HCEC 1CT (cell line): ENCODE data around the gene CARMIL3.

Experiments used
- DNase-seq: peaks from one replicate; pipeline ENCODE4 v3.0.0-alpha.2; 2017

The CARMIL3 gene

DNA sequence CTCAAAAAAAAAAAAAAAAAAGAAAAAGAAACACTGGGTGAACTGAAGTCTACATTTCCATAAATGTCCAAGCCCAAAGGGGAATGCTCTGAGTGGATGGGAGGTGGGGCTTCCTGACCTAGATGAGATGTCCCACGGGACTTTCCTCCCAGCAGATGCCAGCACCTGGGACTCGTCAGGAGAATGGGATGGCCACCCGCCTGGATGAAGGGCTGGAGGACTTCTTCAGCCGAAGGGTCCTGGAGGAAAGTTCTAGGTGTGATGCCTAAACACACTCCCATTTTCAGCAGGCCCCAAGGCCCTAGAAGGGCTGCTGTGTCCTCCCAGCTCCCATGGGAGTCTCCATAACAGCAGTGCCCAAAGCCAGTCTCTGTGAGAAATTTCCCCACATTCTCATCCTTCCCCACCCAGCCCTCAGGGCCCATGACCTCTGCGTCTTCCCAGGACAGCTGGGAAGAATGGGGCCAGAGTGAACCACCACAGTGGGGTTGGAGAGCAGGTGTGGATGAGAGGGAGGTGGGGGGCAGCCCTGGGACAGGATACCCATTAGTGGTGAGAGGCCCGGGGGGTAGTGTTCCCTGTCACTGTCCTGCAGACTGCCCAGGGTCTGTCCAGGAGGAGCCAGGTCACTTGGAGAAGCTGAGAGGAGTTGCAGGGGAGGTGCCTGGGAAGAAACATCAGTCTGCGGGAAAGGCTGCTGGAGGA is 12.4 kb downstream of the CARMIL3 start:
- no peak for DNase-seq

DNA sequence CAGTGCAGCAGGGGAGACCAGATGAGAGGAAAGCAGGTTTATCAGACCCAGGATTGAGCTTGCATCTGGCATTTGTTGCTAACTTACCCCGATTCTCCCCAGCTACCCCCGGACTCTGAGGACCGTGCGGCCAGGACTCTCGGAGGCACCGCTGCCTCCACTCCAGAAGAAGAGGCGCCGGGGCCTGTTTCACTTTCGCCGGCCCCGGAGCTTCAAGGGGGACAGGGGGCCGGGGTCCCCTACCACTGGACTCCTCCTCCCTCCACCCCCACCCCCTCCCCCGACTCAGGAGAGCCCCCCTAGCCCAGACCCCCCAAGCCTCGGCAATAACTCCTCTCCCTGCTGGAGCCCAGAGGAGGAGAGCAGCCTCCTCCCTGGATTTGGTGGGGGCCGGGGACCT is 13.0 kb downstream of the CARMIL3 start:
- DNase-seq = no peak

DNA sequence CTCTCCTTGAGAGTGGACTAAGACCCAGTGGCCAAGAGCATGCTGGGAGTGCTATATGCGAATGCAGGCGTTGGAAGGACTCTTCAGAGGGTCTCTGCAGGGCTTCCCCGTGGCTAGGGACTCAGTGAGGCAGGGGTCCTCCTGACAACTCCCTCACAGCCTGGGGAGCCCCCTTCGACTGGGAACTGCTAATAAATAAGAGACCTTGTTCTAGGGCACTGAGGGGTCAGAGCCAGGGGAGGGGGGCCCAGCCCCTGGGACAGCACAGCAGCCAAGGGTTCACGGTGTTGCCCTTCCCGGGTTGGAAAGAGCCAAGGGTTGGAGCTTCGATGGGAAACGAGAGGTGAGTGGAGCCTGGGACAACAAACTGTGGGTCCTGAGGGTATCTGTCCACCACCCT is 13.6 kb downstream of the CARMIL3 start:
- DNase-seq = no peak

DNA sequence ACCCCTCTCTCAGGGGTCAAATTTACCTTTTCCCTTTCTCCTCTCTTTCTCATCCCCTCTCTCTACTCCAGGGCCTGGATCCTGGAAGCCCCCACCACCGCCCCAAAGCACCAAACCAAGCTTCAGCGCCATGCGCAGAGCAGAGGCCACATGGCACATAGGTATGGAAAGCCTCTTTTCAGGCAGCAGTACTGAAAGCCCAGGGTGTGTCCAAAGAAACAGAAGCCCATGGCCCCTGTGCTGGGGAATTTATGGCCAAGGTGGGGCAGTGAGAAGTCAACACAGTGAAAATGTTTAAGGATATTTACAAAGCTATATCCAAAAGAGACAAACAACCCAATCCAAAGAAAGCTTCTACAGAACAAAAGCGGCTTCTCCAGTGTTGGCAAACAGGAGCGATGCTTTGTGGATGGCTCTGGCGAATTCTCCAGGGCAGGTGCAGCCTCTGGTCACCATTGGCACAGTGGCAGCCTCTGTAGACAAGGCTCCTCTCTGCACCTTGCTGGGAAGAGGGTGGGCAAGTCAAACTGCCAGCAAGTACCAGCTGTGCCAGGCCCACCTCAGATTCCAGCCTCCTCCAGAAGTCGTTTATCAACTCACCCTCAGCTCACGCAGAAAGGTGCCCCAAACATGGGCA is 14.8 kb downstream of the CARMIL3 start:
- no peak for DNase-seq

DNA sequence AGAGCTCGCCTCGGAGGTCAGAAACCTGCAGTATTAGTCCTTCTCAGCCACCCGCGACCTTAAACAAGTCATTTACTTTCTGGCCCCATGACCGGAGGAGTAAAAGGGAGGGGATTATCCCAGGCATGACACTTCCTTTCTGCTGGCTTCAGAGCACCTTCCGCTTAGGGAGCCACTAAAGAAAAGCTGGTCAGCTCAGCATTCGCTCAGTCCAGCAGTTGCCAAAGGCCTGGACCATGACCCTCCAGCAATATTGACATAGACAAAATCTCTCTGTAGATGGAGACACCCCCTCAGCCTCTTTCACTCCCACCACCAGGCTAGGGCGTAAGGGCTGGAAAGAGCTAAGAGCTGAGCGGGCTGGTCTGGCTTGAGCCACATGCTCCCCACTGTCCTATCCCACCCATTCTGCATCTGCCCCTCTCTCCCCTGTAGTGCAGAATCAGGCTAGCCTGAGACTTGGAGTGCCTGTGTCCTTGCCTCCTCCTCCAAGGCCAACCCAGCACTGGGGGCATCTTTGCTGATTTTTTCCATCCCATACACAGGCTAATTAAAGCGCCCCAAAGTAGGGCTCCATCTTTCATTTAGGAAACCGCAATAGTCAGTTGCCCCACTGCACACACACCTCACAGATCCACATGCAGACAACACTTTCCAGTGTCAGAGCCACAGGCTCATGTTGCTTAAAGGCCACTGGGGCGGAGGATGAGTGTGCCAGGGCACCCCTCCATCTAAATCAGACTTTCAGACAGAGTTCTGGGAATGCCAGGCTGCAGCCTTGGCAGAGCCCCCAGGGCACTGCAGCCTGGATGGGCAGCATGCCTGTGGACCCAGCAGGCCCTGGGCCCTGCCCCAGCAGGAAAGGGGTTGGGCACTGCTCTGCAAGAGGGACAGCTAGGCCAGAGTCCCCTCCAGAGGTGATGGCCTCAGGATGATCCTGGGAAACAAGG is 15.6 kb downstream of the CARMIL3 start:
- DNase-seq = no peak

DNA sequence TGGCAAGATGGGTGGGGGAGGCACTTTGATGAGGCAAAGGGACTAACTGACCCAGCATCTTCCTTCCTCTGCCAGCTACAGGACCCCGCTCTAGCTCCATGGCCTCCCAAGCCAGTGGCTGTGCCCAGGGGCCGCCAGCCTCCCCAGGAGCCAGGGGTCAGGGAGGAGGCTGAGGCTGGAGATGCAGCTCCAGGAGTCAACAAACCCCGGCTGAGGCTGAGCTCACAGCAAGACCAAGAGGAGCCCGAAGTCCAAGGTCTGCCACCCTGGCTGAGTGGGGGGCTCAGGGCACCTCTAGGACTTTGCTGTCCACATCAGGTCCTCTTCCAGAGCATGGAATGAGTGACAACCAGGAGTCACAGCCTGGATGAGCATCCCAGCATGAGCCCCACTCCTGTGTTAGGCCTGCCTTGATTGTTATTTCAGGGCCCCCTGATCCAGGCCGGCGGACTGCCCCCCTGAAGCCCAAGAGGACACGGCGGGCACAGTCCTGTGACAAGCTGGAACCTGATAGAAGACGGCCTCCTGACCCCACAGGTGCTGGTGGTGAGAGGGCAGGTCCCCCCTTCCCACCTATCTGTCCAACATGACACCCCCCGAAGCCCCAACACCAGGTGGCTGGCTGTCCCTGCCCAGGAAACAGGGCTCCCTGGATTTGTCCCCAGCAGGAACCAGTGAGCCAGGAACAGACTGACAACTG is 17.1 kb downstream of the CARMIL3 start:
- DNase-seq = no peak

DNA sequence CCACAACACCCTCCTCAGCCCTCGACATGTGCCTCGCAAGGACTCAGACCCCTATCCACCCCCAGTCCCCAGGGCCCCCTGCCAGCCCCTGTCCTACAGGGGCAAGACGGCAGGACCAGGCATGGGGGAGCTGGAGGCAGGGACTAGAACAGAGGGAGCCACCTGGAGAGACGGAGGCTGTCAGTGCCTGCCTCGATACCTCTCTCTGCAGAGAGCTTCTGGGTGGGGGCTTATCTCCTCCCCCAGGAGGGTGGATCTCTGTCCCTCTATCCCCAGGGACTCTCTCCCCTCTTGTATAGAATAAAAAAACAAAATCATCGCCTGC is 17.6 kb downstream of the CARMIL3 start:
- no peak for DNase-seq

DNA sequence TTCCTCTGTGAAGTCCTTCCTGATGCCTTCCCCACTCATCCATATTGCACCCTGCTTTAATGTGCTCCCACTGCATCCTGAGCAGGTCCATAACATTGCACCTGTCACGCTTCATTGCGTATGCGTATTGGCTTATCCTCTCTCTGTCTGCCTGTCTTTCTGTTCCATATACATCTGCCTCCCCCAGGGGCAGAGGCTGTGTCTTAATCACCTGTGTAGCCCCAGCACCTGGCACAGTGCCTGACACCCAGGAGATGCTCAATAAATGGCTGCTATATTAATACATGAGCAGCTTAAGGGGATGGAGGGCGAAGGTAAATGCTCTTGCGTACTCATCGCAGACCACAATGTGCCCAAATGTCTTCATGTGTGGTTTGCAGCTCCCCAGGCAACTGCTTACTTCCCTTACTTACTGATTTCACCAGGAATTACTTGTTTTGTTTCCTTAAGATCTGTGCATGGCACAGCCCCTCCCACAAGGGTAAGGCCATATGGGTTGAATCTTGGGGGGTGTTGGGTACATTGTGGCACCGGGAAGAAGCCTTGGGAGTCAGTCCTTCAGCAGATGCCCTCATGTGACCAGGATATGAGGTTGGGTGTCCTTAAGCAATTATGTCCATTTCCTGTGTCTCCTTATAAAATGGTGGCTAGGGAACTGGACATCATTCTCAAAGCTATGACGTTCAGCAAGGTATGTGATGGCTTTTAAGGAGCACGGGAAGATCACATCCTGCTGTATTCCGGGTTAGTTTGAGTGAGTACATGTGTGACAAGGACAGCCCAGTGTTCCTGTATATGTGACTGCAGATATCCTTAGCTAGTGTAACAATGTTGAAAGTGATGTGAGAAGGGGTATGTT is 18.7 kb downstream of the CARMIL3 start:
- no peak for DNase-seq

DNA sequence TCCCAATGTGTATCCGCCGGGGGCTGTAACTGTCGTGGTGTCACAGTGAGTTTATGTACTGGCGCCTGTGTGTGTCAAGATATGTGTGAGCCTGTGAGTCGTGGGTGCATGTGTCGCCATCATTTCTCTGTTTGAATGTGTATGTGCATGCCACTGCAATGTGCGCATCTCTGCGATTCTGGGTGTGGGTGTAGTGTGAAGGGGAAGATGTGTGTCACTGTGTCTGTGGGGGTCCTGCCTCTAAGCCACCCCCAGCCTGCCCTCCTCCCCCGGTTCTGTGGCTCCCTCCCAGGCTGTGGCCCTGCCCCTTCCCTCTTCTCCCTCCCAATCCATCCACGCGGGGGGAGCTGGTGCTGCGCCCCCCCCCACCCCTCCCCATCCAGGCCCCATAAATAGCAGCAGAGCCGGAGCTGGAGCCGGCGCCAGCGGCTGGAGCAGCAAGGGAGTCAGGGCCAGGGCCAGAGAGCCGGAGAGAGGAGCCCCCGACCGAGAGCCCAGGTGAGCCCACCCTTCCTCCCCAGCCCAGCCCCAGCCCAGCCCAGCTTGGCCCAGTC is 19.4 kb downstream of the CARMIL3 start, which contains the start of gene CPNE6:
Gene CPNE6, plus strand, starts transcription at position 419 of the 554 bp plus-strand sequence. CDS start 1,375 bp downstream, outside the sequence.
- DNase-seq = no peak

DNA sequence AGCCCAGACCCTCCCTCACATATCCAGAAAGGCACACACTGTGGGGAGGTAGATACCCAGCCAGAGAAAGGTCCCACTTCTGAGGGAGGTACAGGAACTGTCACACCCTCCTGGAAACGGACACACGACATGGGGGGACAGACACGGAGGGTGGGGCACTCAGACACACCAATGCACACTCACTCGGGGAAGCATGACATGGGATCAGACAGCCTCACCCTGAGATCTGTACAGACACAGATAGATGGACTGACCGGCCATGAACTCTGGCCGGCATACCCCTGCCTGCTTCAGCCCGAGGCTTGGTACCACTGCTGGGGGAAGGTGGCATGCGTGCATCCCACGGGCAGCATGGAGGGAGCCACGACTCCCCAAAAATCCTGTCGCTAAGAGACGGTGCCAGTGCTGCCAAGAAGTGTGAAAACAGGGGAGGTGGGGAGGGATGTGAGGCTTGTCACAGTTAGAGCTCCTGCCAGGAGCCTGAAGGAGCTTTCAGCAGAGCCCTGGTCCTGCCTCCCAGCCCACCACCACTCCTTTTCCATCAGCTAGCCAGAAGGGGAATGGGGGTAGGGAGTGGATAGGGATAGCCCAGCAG is 20.1 kb downstream of the CARMIL3 start:
- no peak for DNase-seq

DNA sequence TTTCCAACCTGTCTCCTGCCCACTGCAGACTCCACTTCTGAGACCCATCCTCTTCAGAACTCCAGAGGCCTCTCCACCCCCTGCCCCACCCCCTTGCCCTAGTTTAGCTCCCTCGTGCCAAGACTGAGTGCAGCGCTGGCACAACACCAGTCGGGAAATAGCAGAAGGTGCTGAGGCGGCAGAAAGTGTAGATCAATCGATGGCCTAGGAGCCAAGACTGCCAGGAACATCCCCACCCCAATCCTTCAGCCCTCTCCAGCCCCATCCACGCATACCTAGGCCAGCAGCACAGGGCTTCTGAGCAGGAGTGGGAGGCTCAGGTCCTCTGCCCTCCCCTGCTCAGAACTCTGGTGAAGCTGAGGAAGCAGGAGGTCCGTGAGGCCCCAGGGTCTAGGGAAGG is 20.6 kb downstream of the CARMIL3 start:
- no peak for DNase-seq

DNA sequence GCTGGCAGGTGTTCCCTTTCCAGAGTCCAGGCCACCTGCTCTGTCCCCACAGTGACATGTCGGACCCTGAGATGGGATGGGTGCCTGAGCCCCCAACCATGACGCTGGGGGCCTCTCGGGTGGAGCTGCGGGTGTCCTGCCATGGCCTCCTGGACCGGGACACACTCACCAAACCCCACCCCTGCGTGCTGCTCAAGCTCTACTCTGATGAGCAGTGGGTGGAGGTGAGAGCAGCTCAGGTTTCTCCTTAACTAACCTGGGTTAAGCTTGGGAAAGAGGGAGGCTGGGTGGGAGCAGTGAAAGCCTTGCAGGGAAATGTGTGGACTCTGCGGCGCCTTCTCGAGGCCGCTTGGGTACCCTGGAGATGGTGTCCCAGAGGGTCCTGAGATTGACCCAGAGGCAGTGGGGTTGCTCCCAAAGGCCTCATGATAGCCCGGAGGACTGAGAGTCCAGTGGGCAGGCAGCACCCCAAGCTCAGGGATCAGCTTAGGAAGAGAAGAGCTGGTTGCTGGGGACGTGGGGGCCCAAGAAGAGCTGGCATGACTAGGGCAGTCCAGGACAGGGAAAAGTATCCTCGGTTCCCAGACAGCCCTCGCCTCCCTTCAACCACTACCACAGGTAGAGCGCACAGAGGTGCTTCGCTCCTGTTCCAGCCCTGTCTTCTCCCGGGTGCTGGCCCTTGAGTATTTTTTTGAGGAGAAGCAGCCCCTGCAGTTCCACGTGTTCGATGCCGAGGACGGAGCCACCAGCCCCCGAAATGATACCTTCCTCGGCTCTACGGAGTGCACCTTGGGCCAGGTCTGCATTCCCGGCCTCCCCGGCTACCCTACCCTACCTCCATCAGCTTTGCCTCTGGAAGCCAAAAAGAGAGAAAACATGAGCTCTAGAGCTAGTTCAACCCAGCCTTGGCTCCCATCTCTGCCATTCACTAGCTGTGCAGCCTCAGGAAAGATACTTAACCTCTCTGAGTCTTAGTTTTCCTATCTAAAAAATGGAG is 21.4 kb downstream of the CARMIL3 start:
- DNase-seq = no peak

DNA sequence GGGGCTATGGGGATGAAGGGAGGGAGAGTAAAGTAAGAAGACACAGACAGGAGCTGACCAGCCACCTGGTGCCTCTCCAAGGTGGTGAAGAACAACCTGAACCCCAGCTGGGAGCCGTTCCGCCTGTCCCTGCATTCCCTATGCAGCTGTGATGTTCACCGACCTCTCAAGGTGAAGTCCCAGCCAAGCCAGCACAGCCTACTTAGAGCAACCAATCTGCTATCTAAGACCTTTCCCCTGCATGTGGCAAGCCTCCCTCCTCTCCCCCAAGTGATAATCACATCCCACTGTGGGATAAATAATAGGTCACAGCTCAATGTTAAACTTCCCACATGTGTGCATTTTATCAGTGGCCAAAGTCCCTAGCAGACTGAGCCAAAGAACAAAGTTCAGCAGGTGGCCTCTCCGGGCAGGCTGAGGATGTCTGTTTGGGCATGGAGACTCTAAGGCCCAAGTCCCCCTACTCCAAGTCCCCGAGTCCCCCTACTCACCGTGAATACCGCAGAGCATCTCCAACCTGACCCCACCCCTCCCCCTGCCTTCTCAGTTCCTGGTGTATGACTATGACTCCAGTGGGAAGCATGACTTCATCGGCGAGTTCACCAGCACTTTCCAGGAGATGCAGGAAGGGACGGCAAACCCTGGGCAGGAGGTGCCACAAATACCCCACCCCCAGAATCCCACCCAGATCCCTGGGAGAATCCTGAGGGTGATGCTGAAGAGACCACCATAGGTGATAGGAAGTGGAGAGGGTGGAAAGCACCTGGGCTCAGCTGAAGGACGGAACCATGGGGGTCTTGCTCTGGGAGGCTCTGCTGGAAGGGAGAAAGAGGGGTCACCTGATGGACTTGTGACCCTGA is 23.0 kb downstream of the CARMIL3 start:
- DNase-seq = no peak

DNA sequence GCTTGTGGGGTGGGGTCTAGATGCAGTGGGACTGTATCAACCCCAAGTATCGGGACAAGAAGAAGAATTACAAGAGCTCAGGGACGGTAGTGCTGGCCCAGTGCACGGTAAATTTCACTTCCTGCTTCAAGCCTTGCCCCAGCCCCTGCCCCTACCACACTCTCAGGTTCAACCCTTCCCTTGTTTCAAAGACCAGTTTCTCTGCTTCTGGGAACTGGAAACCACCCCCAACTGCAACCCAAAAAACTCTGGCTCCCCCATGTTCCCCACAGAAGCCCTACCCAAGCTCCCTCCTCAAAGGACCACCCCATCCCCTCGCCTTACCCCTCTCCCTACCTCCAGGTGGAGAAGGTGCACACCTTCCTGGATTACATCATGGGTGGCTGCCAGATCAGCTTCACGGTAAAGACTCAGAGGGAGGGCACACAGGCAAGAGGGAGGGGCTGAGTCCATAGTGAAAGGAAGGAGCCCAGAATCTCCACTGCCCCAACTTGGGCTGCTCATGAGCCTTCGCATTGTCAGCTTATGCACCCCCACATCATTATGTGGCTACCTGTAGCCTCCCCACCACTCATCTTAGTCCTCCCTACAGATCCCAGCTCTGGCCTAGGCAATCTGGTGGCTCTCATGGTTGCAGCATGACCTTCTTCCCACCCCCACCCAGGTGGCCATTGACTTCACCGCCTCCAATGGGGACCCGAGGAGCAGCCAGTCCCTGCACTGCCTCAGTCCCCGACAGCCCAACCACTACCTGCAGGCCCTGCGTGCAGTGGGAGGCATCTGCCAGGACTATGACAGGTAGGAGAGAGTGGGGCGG is 23.9 kb downstream of the CARMIL3 start:
- no peak for DNase-seq

DNA sequence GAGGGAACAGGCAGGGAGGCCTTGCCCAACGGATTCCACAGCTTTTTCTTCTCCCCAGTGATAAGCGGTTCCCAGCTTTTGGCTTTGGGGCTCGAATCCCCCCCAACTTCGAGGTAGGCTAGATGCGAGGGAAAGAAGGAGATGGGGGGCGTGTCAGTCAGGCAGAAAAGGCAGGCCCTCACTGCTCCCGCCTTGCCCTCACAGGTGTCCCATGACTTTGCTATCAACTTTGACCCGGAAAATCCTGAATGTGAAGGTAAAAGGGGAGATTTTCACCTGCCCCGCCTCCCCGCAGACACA is 24.4 kb downstream of the CARMIL3 start:
- DNase-seq = no peak

DNA sequence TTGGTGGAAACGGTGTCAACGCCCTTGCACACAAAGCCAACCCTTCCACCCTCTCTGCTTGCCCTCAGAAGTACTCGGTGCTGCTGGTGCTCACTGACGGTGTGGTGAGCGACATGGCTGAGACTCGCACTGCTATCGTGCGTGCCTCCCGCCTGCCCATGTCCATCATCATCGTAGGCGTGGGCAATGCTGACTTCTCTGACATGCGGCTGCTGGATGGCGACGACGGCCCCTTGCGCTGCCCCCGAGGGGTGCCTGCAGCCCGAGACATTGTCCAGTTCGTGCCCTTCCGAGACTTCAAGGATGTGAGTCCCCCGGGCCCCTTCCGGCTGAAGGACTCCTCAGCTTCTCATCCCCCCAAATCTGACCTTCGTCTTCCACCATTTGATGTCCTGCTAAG is 25.3 kb downstream of the CARMIL3 start:
- no peak for DNase-seq

DNA sequence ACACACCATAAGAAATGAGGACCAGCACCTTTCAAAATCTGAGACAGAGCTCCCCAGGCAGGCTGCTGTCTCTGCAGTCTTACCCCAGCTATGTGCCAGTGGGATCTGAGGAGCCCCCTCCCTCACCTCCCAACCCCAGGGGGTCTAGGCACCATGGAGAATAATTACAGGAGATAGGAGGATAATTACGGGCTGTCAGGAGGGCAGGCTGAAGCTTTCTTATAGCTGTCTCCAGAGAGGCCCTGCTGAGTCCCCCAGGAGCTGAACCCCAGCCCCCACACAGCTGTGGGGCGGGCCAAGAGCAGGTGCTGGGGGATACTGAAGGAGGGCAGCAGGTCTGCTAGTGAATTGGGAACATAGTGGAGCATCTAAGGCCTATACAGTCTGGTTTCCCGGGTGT is 26.3 kb downstream of the CARMIL3 start:
- no peak for DNase-seq

DNA sequence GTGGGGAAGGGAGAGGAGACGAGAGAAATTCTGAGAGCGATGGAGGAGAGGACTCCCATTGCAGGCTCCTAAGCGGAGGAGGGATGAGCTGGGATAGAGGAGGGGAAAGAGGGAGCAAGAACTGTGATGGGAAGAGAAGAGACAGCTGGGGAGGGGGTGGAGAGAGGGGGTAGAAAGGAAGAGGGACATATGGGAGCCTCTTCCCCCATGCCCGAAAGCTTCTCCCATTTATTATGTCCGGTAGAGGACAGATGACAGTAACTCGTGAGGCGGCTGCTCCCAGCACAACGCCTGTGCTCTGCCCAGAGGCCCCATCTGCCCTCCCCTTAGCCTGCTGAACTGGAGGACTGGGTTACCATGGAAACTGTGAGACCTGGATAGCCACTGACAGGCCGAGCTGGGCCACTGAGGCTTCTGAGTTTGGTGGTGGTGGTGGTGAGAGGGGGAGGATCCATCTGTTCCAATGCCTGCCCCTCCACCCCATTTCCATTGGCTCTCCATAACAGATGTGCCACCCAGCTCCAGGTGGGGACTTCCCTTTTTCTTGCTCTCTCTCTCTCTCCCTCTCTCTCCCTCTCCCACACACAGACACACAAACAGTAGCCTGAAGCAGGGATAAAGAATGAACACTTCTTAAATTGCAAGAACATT is 27.8 kb downstream of the CARMIL3 start:
- DNase-seq = no peak
